Thymus (tissue), 11 donors: Measurements from ENCODE around the gene CSF1. TPM values are rescaled to one million over a fixed set of nuclear protein-coding genes. Genes with fewer than 3 reads are reported as not detected.

Experiments used
- DNase-seq, 9 donors: peaks; one replicate each; pipeline ENCODE4 v3.0.0-alpha.2; 2013; ENCODE audit warnings: low spot score in 9 of 9, low read depth in 6 of 9, missing footprints in 1 of 9
- H3K27ac ChIP-seq, 2 donors: one replicate each; pipeline ENCODE4 v1.5.1; 2013; ENCODE audit warnings: control low read depth in 1 of 2, low read depth in 1 of 2, low read length in 1 of 2, mild to moderate bottlenecking in 1 of 2, moderate library complexity in 1 of 2
- H3K27me3 ChIP-seq, 2 donors: one replicate each; pipeline ENCODE4 v1.5.1; 2013; ENCODE audit warnings: low read length in 1 of 2; ENCODE audit not compliant: control insufficient read depth in 2 of 2, insufficient read depth in 1 of 2
- H3K36me3 ChIP-seq, 2 donors: one replicate each; pipeline ENCODE4 v1.5.1; 2013; ENCODE audit warnings: low read length in 1 of 2, mild to moderate bottlenecking in 1 of 2, moderate library complexity in 1 of 2; ENCODE audit not compliant: control insufficient read depth in 2 of 2, insufficient read depth in 2 of 2
- H3K4me1 ChIP-seq, 2 donors: one replicate each; pipeline ENCODE4 v1.5.1; 2013; ENCODE audit warnings: low read length in 2 of 2; ENCODE audit not compliant: control insufficient read depth in 2 of 2, insufficient read depth in 2 of 2
- H3K4me3 ChIP-seq, 2 donors: one replicate each; pipeline ENCODE4 v1.5.1; 2013; ENCODE audit warnings: low read length in 2 of 2, control low read depth in 1 of 2, mild to moderate bottlenecking in 1 of 2
- H3K9me3 ChIP-seq, 2 donors: one replicate each; pipeline ENCODE4 v1.5.1; 2013; ENCODE audit warnings: low read length in 1 of 2, mild to moderate bottlenecking in 1 of 2; ENCODE audit not compliant: control insufficient read depth in 2 of 2, insufficient read depth in 1 of 2
- WGBS: extraction: QIAGEN DNeasy Blood & Tissue Kit; methylation state at CpG from one replicate; pipeline ENCODE4 v1.1.7; 2013; 5-methylcytosine and 5-hydroxymethylcytosine counted together
- polyA plus RNA-seq: library from polyadenylated mRNA; stranded (reverse); fragments of 200-250 nt; gene quantifications from one replicate; pipeline ENCODE4 v1.2.3, GENCODE V29; 2013
- total RNA-seq: library from RNA; stranded (reverse); fragments of 120-200 nt; gene quantifications from one replicate; pipeline ENCODE4 v1.2.4, GENCODE V29; 2013
- donor health status: healthy.

Gene CSF1
- total and polyA plus RNA-seq, 2 donors = 5.6 to 11.1 TPM

DNA sequence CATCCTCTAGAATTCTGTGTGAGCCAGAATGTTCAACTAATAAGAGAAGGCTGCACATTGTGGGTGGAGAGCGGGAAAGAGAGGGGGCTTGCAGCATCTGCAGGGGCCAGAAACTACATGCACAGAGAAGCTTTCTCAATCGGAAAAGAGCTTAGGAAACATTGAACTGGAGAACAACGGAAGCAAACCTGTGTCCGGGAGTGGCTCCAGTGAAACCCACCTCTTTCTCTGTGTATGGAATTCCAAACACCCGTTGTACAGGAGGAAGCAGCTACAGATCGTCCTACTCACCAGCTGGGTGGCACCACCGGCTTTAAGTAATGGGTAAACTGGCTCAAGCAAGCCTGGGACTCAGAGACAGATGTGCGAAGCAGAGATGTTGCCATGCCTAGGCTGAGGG, 14.0 kb upstream of the CSF1 start:
- H3K4me1 ChIP-seq = peaks cover 0 to 18% of the 10 kb centered on the region in 2 donors
- no peaks in the 10 kb centered on the region for H3K27me3 ChIP-seq
- no peak for DNase-seq
- no peak overlapping the region for H3K27ac ChIP-seq
- H3K9me3 ChIP-seq = no peaks in the 10 kb centered on the region
- H3K4me3 ChIP-seq = no peak overlapping the region
- H3K36me3 ChIP-seq = no peaks in the 10 kb centered on the region
- 91% methylated on average over 8 of the region's 8 CpGs for WGBS

DNA sequence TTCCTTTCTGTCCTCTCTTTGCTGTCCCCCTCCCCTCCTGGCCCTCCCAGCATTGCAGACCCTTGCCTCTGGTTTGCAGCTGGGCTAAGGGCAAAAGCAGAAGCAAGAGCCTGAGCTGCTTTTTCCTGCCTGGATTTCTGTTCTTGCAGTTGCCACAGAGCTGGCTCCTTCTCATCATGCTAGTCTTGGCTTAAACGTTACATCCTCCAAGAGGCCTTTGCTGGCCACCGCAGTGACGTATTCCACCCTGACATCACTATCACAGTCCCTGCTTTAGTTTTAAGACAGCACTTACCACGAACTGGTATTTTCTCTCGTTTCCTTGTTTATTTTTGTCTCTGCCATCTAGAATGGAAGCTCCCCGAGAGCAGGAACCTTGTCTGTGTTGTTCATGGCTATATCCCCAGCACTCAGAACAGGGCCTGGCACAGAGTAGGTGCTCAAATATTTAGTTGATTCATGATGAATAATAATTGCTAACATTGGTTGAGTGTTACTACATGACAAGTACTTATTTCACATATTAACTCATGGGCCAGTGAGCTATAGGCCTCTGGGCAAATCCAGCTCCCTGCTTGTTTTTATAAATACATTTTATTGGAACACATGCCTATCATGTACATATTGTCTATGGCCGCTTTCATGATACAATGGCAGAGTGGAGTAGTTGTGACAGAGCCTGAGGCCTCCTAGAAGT, 13.2 kb upstream of the CSF1 start:
- DNase-seq = no peak
- 86% methylated on average over 7 of the region's 7 CpGs for WGBS
- no peak overlapping the region for H3K27ac ChIP-seq

DNA sequence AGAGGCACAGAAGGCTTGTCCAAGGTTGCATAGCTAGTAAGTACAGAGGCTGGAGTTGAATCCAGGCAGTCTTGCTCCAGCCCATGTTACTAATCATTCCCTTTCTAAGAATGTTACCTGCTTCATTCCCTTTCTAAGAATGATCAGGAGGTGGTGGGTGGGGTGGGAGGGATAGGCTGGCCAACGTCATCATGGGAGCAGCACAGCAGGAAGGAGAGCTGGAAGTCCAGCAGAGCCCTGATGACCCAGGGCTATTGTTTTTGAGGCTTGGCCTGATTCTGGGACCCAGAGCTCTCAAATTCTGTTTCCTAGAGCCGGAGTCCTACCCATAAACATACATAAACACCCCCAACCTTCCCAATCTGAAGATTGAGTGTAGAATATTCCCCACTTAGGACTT, 11.8 kb upstream of the CSF1 start:
- H3K36me3 ChIP-seq = no peaks in the 10 kb centered on the region

More for the DNA sequence above, 13.2 kb upstream of the CSF1 start:
- no peaks in the 10 kb centered on the region for H3K9me3 ChIP-seq
- peaks cover 0 to 12% of the 10 kb centered on the region in 2 donors for H3K4me1 ChIP-seq
- H3K36me3 ChIP-seq = no peaks in the 10 kb centered on the region
- no peaks in the 10 kb centered on the region for H3K27me3 ChIP-seq
- H3K4me3 ChIP-seq = no peak overlapping the region

DNA sequence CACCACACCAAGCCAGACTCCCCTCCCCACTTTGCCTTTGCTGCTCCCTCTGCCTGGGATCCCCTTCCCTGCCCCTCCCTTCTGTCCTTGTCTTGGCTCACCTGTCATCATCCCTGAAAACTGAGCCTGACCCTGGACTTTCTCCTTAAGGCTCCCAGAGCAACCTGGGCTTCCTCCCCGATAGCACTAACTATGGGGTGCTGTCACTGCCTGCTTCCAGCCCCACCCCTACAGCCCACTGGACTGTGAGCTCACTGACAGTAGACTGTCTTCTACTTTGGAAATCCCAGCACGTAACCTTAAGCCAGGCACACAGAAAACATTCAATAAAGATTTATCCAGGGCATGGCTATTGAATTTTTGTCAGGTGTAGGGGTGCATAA, 9.5 kb upstream of the CSF1 start:
- Histone ChIP-seq H3K4me3 (no peak overlapping the region), H3K4me1 (peaks cover 0 to 8% of the 10 kb centered on the region in 2 donors), H3K27me3 (no peaks in the 10 kb centered on the region), H3K9me3 (no peaks in the 10 kb centered on the region), H3K27ac (no peak overlapping the region), H3K36me3 (no peaks in the 10 kb centered on the region)
- 92% methylated on average over 2 of the region's 2 CpGs for whole genome bisulfite sequencing
- DNase-seq = no peak

More for the DNA sequence above, 11.8 kb upstream of the CSF1 start:
- 95% methylated on average over 2 of the region's 2 CpGs for WGBS
- DNase-seq = no peak
- Histone ChIP-seq H3K27me3 (no peaks in the 10 kb centered on the region), H3K27ac (no peak overlapping the region), H3K4me3 (no peak overlapping the region), H3K4me1 (peaks cover 0 to 5% of the 10 kb centered on the region in 2 donors), H3K9me3 (no peaks in the 10 kb centered on the region)

DNA sequence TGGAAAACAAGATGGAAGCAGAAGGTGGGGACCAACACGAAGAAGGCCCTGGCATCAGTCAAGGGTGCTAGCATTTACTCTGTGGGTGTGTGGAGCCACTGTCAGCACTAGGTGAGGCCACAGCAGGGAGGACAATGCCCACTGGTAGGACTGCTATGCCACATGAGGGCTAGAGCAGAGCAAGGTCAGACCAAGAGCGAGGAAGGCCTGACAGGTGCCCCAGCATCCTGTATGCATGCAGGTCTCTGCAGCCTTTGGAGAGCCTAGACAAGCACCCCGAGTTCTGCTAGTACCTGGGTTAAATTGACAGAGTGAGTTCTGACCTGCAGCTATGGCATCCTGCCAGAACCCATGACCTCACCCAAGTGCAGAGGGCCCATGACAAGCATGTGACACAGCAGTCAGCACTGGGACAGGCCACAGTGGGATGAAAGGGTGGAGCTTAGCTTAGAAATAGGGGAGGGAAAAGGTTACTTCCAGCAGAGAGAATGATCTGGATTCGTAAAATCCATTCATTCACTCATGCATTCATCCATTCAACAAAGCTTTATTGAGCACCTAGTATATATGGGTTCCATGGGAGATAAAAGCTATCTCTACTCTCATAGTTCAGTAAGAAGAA, 9.0 kb upstream of the CSF1 start:
- DNase-seq = no peak

DNA sequence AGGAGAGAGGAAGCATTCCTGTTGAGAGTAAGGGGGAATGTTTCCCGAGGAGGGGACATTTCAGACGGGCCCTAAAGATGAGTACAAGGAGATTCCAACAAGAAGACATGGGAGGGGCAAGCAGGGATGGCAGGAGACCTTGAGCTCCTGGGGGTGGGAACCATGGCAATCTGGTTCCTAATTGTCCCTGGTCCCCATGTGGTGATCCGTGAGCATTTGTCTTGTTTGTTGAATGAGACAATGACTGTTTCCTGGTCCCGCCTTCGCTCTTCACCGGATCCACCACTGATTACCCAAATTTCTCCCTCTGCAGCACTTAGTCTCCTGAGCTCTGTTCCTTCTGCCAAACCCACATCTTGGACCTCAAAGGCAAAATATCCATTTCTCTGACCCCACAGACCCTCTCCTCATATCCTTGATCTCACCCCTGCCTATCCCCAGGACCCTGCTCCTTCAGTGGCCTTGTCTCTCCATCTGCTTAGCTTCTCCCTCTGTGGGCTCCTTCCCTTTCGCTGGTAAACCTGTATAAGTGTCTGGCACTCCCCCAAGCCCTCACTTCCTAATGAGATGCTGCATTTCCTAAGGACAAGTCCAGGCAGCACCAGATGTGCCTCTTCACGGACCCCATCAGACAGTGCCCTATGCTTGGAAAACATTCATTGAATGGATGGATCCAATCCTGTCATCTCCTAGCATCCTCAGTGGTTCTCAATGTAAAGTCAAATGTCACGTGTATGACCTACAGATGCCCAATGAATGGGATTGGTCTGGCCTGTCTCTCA, 8.3 kb upstream of the CSF1 start:
- Histone ChIP-seq H3K27ac (no peak overlapping the region), H3K36me3 (no peaks in the 10 kb centered on the region), H3K4me1 (peaks cover 0 to 15% of the 10 kb centered on the region in 2 donors), H3K27me3 (peaks cover 0 to 4% of the 10 kb centered on the region in 2 donors), H3K9me3 (no peaks in the 10 kb centered on the region), H3K4me3 (no peak overlapping the region)
- WGBS = 96% methylated on average over 9 of the region's 9 CpGs
- DNase-seq = no peak

More for the DNA sequence above, 9.0 kb upstream of the CSF1 start:
- H3K4me3 ChIP-seq = no peak overlapping the region
- peaks cover 0 to 11% of the 10 kb centered on the region in 2 donors for H3K4me1 ChIP-seq
- WGBS = 95% methylated on average over 4 of the region's 4 CpGs
- no peaks in the 10 kb centered on the region for H3K36me3 ChIP-seq
- H3K27me3 ChIP-seq = no peaks in the 10 kb centered on the region
- no peak overlapping the region for H3K27ac ChIP-seq
- H3K9me3 ChIP-seq = no peaks in the 10 kb centered on the region

DNA sequence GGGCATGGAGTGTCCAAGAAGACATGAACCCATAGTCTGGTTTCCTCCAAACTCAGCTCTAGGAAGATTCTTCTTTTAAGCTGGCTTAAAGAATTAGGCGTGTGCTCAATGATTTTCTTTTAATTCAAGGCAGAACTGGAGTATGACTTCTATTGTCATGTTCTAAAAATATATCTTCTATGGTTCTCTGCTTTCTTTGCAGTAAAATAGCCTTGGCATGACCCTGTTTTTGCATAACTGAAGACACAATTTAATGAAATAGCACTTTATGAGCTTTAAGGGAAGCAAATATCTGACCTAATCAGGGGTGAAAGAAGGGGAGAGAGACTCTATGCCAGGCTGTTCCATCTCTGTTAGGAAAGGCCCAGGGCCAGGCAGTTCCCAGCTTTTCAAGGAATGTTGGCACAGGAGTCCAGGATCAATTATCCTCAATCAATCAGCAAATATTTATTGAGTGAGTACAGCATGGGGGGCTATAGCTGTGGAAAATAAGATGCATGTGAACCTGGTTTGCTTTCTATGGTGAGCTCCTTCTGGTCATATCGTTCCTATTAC, 7.2 kb upstream of the CSF1 start:
- peaks cover 2 to 13% of the 10 kb centered on the region in 2 donors for H3K27me3 ChIP-seq
- H3K4me1 ChIP-seq = peaks cover 0 to 15% of the 10 kb centered on the region in 2 donors
- no peak overlapping the region for H3K4me3 ChIP-seq
- DNase-seq = no peak
- no peak overlapping the region for H3K27ac ChIP-seq
- H3K36me3 ChIP-seq = no peaks in the 10 kb centered on the region
- 95% methylated on average over 2 of the region's 2 CpGs for WGBS
- no peaks in the 10 kb centered on the region for H3K9me3 ChIP-seq

DNA sequence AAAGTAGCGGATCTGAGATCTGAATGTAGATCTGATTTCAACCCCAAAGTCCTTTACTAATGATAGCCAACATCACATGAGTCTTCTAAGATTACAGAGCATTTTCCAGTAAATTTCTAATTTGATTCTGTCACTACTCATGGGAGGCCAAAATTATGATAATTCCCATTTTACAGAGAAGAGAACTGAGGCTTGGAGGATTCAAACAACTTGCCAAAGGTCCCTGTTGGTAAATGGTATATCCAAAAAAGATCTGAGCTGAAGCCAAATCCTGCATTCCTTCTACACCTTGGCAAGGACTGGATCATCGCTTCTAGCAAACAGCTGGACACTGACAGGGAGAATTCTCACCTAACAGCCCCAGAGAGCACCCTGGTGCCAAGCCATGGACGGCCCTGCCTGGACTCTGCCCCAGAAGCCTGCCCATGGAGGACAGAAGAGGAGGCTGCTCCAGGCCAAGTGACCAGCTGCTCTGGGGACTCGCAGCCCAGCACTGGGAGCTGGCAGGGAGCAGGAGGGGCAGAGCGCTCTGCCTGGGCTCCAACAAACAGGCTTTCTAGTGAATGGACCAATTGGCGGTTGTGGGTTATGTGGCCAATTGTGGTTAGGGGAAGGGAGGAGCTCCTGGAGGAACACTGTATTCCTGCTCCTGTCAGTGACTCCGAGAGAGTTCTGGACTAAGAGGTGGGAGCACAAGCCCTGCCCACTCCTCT, 6.4 kb upstream of the CSF1 start:
- Histone ChIP-seq H3K27me3 (peaks cover 7 to 19% of the 10 kb centered on the region in 2 donors), H3K27ac (no peak overlapping the region), H3K36me3 (no peaks in the 10 kb centered on the region), H3K9me3 (no peaks in the 10 kb centered on the region), H3K4me3 (no peak overlapping the region), H3K4me1 (peaks cover 0 to 15% of the 10 kb centered on the region in 2 donors)
- no peak for DNase-seq
- WGBS = 96% methylated on average over 7 of the region's 7 CpGs
